H9 (cell line): ENCODE measurements around the gene HECTD2. TPM values are rescaled to one million over a fixed set of nuclear protein-coding genes. Genes with fewer than 3 reads are reported as not detected.

ENCODE experiments used
- DNase-seq: peaks from one replicate; pipeline ENCODE4 v3.0.0-alpha.2; 2017
- H2AFZ ChIP-seq: one replicate; pipeline ENCODE4 v1.6.1; 2013; ENCODE audit warnings: mild to moderate bottlenecking, low read length, control low read depth, moderate library complexity
- H2AK5ac ChIP-seq: 2 replicates; pipeline ENCODE4 v1.6.1; 2013; ENCODE audit warnings: low read length, control low read depth, mixed read lengths; ENCODE audit not compliant: insufficient read length
- H2BK120ac ChIP-seq: one replicate; pipeline ENCODE4 v1.6.1; 2013; ENCODE audit warnings: low read depth, mild to moderate bottlenecking, low read length, control low read depth, inconsistent platforms; ENCODE audit not compliant: poor library complexity, severe bottlenecking
- H2BK12ac ChIP-seq: 2 replicates; pipeline ENCODE4 v1.6.1; 2013; ENCODE audit warnings: low read length, control low read depth, mixed read lengths, low read depth; ENCODE audit not compliant: insufficient read length
- H2BK15ac ChIP-seq: 2 replicates; pipeline ENCODE4 v1.6.1; 2013; ENCODE audit warnings: low read depth, low read length, control low read depth
- H2BK20ac ChIP-seq: one replicate; pipeline ENCODE4 v1.6.1; 2013; ENCODE audit warnings: low read depth, mild to moderate bottlenecking, low read length, control low read depth, inconsistent platforms; ENCODE audit not compliant: poor library complexity, severe bottlenecking
- H2BK5ac ChIP-seq: 2 replicates; pipeline ENCODE4 v1.6.1; 2013; ENCODE audit warnings: low read length, control low read depth, mixed read lengths; ENCODE audit not compliant: insufficient read length
- H3K14ac ChIP-seq: 2 replicates; pipeline ENCODE4 v1.6.1; 2013; ENCODE audit warnings: low read length, control low read depth; ENCODE audit not compliant: insufficient read depth
- H3K18ac ChIP-seq: 2 replicates; pipeline ENCODE4 v1.6.1; 2013; ENCODE audit warnings: low read depth, mild to moderate bottlenecking, mixed read lengths, low read length, control low read depth; ENCODE audit not compliant: insufficient read length
- H3K23ac ChIP-seq: 2 replicates; pipeline ENCODE4 v1.6.1; 2013; ENCODE audit warnings: low read length, control low read depth, mixed read lengths, low read depth; ENCODE audit not compliant: insufficient read length
- H3K23me2 ChIP-seq: 2 replicates; pipeline ENCODE4 v1.6.1; 2013; ENCODE audit warnings: low read depth, mild to moderate bottlenecking, mixed read lengths, low read length, control low read depth; ENCODE audit not compliant: insufficient read length, poor library complexity, severe bottlenecking
- H3K27ac ChIP-seq: 2 replicates; pipeline ENCODE4 v1.5.1; 2013; ENCODE audit warnings: low read length, control low read depth, mixed read lengths, low read depth; ENCODE audit not compliant: insufficient read length
- H3K27me3 ChIP-seq: 2 replicates; pipeline ENCODE4 v1.6.1; 2013; ENCODE audit warnings: low read length, control low read depth, inconsistent platforms; ENCODE audit not compliant: insufficient read depth
- H3K4ac ChIP-seq: 2 replicates; pipeline ENCODE4 v1.6.1; 2013; ENCODE audit warnings: low read depth, mild to moderate bottlenecking, control low read depth, inconsistent platforms, low read length, moderate library complexity
- H3K4me1 ChIP-seq: 2 replicates; pipeline ENCODE4 v1.6.1; 2013; ENCODE audit warnings: low read length, control low read depth, inconsistent platforms; ENCODE audit not compliant: insufficient read depth
- H3K4me2 ChIP-seq: 2 replicates; pipeline ENCODE4 v1.6.1; 2013; ENCODE audit warnings: low read length, control low read depth, mixed read lengths; ENCODE audit not compliant: insufficient read length, insufficient read depth
- H3K56ac ChIP-seq: 2 replicates; pipeline ENCODE4 v1.6.1; 2013; ENCODE audit warnings: low read depth, mild to moderate bottlenecking, mixed read lengths, low read length, control low read depth; ENCODE audit not compliant: insufficient read length
- H3K79me1 ChIP-seq: 2 replicates; pipeline ENCODE4 v1.6.1; 2013; ENCODE audit warnings: low read depth, mild to moderate bottlenecking, moderate library complexity, low read length, control low read depth, inconsistent platforms; ENCODE audit not compliant: insufficient read depth, poor library complexity, severe bottlenecking
- H3K79me2 ChIP-seq: 2 replicates; pipeline ENCODE4 v1.6.1; 2013; ENCODE audit warnings: low read length, control low read depth, inconsistent platforms; ENCODE audit not compliant: insufficient read depth
- H3K9ac ChIP-seq: 2 replicates; pipeline ENCODE4 v1.6.1; 2013; ENCODE audit warnings: low read length, control low read depth, mixed read lengths; ENCODE audit not compliant: insufficient read length; ENCODE audit errors: extremely low read depth
- H3K9me3 ChIP-seq: one replicate; pipeline ENCODE4 v1.6.1; 2013; ENCODE audit warnings: low read depth, low read length, inconsistent platforms; ENCODE audit not compliant: control insufficient read depth
- H3T11ph ChIP-seq: one replicate; pipeline ENCODE4 v1.6.1; 2013; ENCODE audit warnings: mild to moderate bottlenecking, low read length, control low read depth, inconsistent platforms
- H4K20me1 ChIP-seq: one replicate; pipeline ENCODE4 v1.6.1; 2013; ENCODE audit not compliant: control insufficient read depth, insufficient read length, insufficient read depth
- H4K5ac ChIP-seq: 2 replicates; pipeline ENCODE4 v1.6.1; 2013; ENCODE audit warnings: low read depth, mild to moderate bottlenecking, mixed read lengths, low read length, control low read depth; ENCODE audit not compliant: insufficient read length
- H4K8ac ChIP-seq: replicated peaks from 2 replicates; pipeline ENCODE4 v1.6.1; 2013; ENCODE audit warnings: low read length, control low read depth, mixed read lengths, low read depth; ENCODE audit not compliant: insufficient read length
- H4K91ac ChIP-seq: 2 replicates; pipeline ENCODE4 v1.6.1; 2013; ENCODE audit warnings: low read depth, mild to moderate bottlenecking, moderate library complexity, mixed read lengths, low read length, control low read depth; ENCODE audit not compliant: insufficient read length
- H3K27ac Mint-ChIP-seq, 3 experiments: 2 replicates in 2 of 3; 3 replicates in 1 of 3; pipeline ENCODE4 v1.8.0; 2020 to 2021; ENCODE audit warnings: mixed read lengths in 3 of 3, mild to moderate bottlenecking in 1 of 3, moderate library complexity in 1 of 3
- H3K27me3 Mint-ChIP-seq: 2 replicates; pipeline ENCODE4 v1.8.0; 2021; ENCODE audit warnings: low read depth, mild to moderate bottlenecking, moderate library complexity, mixed read lengths
- H3K36me3 Mint-ChIP-seq, 3 experiments: 2 replicates in 2 of 3; 3 replicates in 1 of 3; pipeline ENCODE4 v1.8.0; 2020 to 2021; ENCODE audit warnings: low read depth in 3 of 3, mixed read lengths in 3 of 3; ENCODE audit not compliant: insufficient read depth in 1 of 3
- H3K4me1 Mint-ChIP-seq, 2 experiments: 2 replicates each; pipeline ENCODE4 v1.8.0; 2020; ENCODE audit warnings: mixed read lengths in 2 of 2
- H3K4me3 Mint-ChIP-seq, 2 experiments: 2 replicates in 1 of 2; 3 replicates in 1 of 2; pipeline ENCODE4 v1.8.0; 2020 to 2021; ENCODE audit warnings: mild to moderate bottlenecking in 2 of 2, mixed read lengths in 2 of 2, moderate library complexity in 1 of 2
- H3K9me3 Mint-ChIP-seq, 2 experiments: 2 replicates in 1 of 2; 3 replicates in 1 of 2; pipeline ENCODE4 v1.8.0; 2020; ENCODE audit warnings: mild to moderate bottlenecking in 2 of 2, mixed read lengths in 2 of 2, moderate library complexity in 1 of 2
- CTCF ChIP-seq: fragments of 200-600 bp; sonication (generic); conservative IDR thresholded peaks from 3 replicates; pipeline ENCODE4 v1.8.0; 2021; ENCODE audit warnings: antibody characterized with exemption, mild to moderate bottlenecking
- WGBS: extraction: QIAGEN DNeasy Blood & Tissue Kit; methylation state at CpG from one replicate; pipeline ENCODE4 v1.1.7; 2013; ENCODE audit warnings: missing lambda C conversion rate, low lambda C conversion rate, mixed read lengths; ENCODE audit not compliant: insufficient read length; ENCODE audit errors: extremely low coverage; 5-methylcytosine and 5-hydroxymethylcytosine counted together
- long read RNA-seq: library from polyadenylated mRNA; unstranded; transcript quantifications from one replicate; pipeline ENCODE4 v2.0.0, GENCODE V29; 2020
- total RNA-seq: library from RNA; stranded (reverse); gene quantifications from 2 replicates; pipeline ENCODE4 v1.2.1, GENCODE V29; 2021

HECTD2 gene
- 10.9 and 13.4 TPM in 2 replicates for total RNA-seq
- long read RNA-seq, partial matches to known transcripts, result 4 of 14 reads
- long read RNA-seq, other reads (novel, unspliced or antisense), result 6 of 14 reads

GRCh38 chr10:91409869-91410637 lies at the start of gene HECTD2:
TSS of gene HECTD2 (plus strand) at chr10:91410344. CDS start at chr10:91410439, 95 bp downstream.
- Histone ChIP-seq H4K91ac (peak within 1 kb of the TSS; percentile 73), H3K9ac (peak within 1 kb of the TSS; percentile 98), H2AFZ (no peak within 1 kb of the TSS), H3K4me1 (no peaks in the 10 kb centered on the region), H3K79me2 (no peaks in the 10 kb centered on the region), H2AK5ac (no peak within 1 kb of the TSS), H3K23me2 (peaks cover 6% of the 10 kb centered on the region), H3T11ph (no peak within 1 kb of the TSS), H3K23ac (no peak within 1 kb of the TSS), H3K9me3 (no peaks in the 10 kb centered on the region), H4K8ac (no peak within 1 kb of the TSS), H3K4me2 (peak within 1 kb of the TSS; percentile 85), H4K5ac (peak within 1 kb of the TSS; percentile 76), H3K27ac (peak within 1 kb of the TSS; percentile 53), H3K4ac (peak within 1 kb of the TSS; percentile 23), H2BK5ac (no peak within 1 kb of the TSS), H3K56ac (peak within 1 kb of the TSS; percentile 63), H3K14ac (peak within 1 kb of the TSS; percentile 100), H2BK120ac (peak within 1 kb of the TSS; percentile 25), H3K18ac (peak within 1 kb of the TSS; percentile 99), H4K20me1 (no peaks in the 10 kb centered on the region), H3K79me1 (no peaks in the 10 kb centered on the region), H2BK15ac (no peak within 1 kb of the TSS), H2BK12ac (no peak within 1 kb of the TSS), H2BK20ac (no peak within 1 kb of the TSS), H3K27me3 (no peaks in the 10 kb centered on the region)
- TF ChIP-seq CTCF, result peak; percentile 51; the same call in 2 of the 3 replicates
- Mint-ChIP-seq H3K4me3 (peak within 1 kb of the TSS; percentile 82 to 92), H3K27ac (peak within 1 kb of the TSS; percentile 93 to 98 (median 97)), H3K27me3 (no peaks in the 10 kb centered on the region), H3K4me1 (peaks cover 43 to 47% of the 10 kb centered on the region in 2 experiments), H3K9me3 (no peaks in the 10 kb centered on the region), H3K36me3 (no peaks in the 10 kb centered on the region)
- no CpG with 5 or more reads among the region's 111 CpGs for WGBS
- peak; percentile 80 for DNase-seq
